GM12878 (cell line): ENCODE data around the gene MRAS. TPM values are rescaled to one million over a fixed set of nuclear protein-coding genes. Genes with fewer than 3 reads are reported as not detected.

Source experiments
- ATAC-seq: fragments of 200-7000 bp; cut with Tn5 transposase; 3 replicates; pipeline ENCODE4 v1.9.1; 2020; ENCODE audit warnings: mild to moderate bottlenecking, moderate library complexity
- BruUV-seq: library from RNA; stranded (reverse); fragments of 400-500 nt; replicated peaks from 2 replicates; lab custom pipeline; 2021; lab: Mats Ljungman, UMichigan
- CTCF ChIA-PET: fragments of 300-600 bp; sonication (Branson Sonifier 250); formaldehyde crosslinking; extraction: SDS; loops from one replicate; lab custom pipeline; 2021; ENCODE audit warnings: inconsistent platforms; lab: Yijun Ruan, JAX
- POLR2A ChIA-PET: fragments of 350-600 bp; formaldehyde crosslinking; extraction: SDS; loops from one replicate; lab custom pipeline; 2021; ENCODE audit warnings: inconsistent platforms; lab: Charles Lee
- RAD21 ChIA-PET: fragments of 300-600 bp; sonication (Branson Sonifier 250); formaldehyde crosslinking; loops from one replicate; lab custom pipeline; 2023; ENCODE audit warnings: antibody characterized with exemption; ENCODE audit not compliant: unreplicated experiment; lab: Charles Lee
- SMC1A ChIA-PET: fragments of 300-600 bp; sonication (Branson Sonifier 250); formaldehyde crosslinking; loops from one replicate; lab custom pipeline; 2023; ENCODE audit not compliant: unreplicated experiment, uncharacterized antibody; lab: Charles Lee
- DNase-seq: peaks from one replicate; pipeline ENCODE4 v3.0.0-alpha.2; 2011; ENCODE audit warnings: low read depth, low spot score
- FAIRE-seq: peaks from 3 replicates; lab custom pipeline; 2011; peaks lifted over from hg19 to GRCh38; lab: Jason Lieb, UNC
- H2AFZ ChIP-seq: 2 replicates; pipeline ENCODE4 v1.6.0; 2011; ENCODE audit warnings: low read depth, low read length, control low read depth; ENCODE audit not compliant: control insufficient read depth
- H3K27ac ChIP-seq: 2 replicates; pipeline ENCODE4 v1.5.1; 2011; ENCODE audit warnings: control low read depth; ENCODE audit not compliant: control insufficient read depth, insufficient read depth
- H3K27me3 ChIP-seq, 2 experiments: replicated peaks in 1 of 2; 2 replicates each; pipeline versions ENCODE4 v1.6.0 to v1.6.1; 2011; ENCODE audit warnings: low read length in 1 of 2; ENCODE audit not compliant: control insufficient read depth in 2 of 2, insufficient read depth in 2 of 2
- H3K36me3 ChIP-seq, 2 experiments: 2 replicates each; pipeline ENCODE4 v1.5.1; 2011; ENCODE audit warnings: low read length in 1 of 2; ENCODE audit not compliant: control insufficient read depth in 2 of 2, insufficient read depth in 2 of 2
- H3K4me1 ChIP-seq: 2 replicates; pipeline ENCODE4 v1.6.1; 2011; ENCODE audit warnings: mild to moderate bottlenecking, low read length, moderate library complexity, mixed read lengths; ENCODE audit not compliant: control insufficient read depth, insufficient read depth
- H3K4me2 ChIP-seq: 2 replicates; pipeline ENCODE4 v1.6.0; 2011; ENCODE audit warnings: control low read depth; ENCODE audit not compliant: control insufficient read depth, insufficient read depth
- H3K4me3 ChIP-seq: fragments of 200-600 bp; sonication (generic); 2 replicates; pipeline ENCODE4 v1.5.1; 2016
- H3K79me2 ChIP-seq: 2 replicates; pipeline ENCODE4 v1.6.0; 2011; ENCODE audit warnings: low read length; ENCODE audit not compliant: control insufficient read depth, insufficient read depth
- H3K9ac ChIP-seq: 2 replicates; pipeline ENCODE4 v1.8.0; 2011; ENCODE audit warnings: low read length, control low read depth, mixed read lengths; ENCODE audit not compliant: control insufficient read depth, insufficient read depth
- H3K9me3 ChIP-seq: replicated peaks from 3 replicates; pipeline ENCODE4 v1.5.1; 2011; ENCODE audit warnings: mild to moderate bottlenecking, low read length; ENCODE audit not compliant: control insufficient read depth, insufficient read depth
- H4K20me1 ChIP-seq: 2 replicates; pipeline ENCODE4 v1.6.0; 2011; ENCODE audit not compliant: control insufficient read depth, insufficient read depth
- CBFB ChIP-seq: IDR thresholded peaks from 2 replicates; pipeline ENCODE4 v1.6.1; 2016; ENCODE audit warnings: antibody characterized with exemption, low read depth
- EP300 ChIP-seq, 2 experiments: fragments of 150-350 bp in 1 of 2; IDR thresholded peaks; 2 replicates each; pipeline ENCODE4 v1.6.1; 2011 to 2012; ENCODE audit warnings: low read depth in 2 of 2, low read length in 2 of 2, borderline replicate concordance in 1 of 2, improper control_type of control experiment in 1 of 2, inconsistent platforms in 1 of 2; ENCODE audit not compliant: control insufficient read depth in 1 of 2
- MEF2A ChIP-seq: IDR thresholded peaks from 2 replicates; pipeline ENCODE4 v1.6.1; 2011; ENCODE audit warnings: low read depth, mild to moderate bottlenecking, low read length, moderate library complexity; ENCODE audit not compliant: insufficient read depth
- SMC3 ChIP-seq: IDR thresholded peaks from 2 replicates; pipeline ENCODE4 v1.6.1; 2011; ENCODE audit warnings: low read length, improper control_type of control experiment, borderline replicate concordance
- STAT3 ChIP-seq: IDR thresholded peaks from 2 replicates; pipeline ENCODE4 v1.6.1; 2011; ENCODE audit warnings: low read depth, low read length, improper control_type of control experiment
- ZBED1 ChIP-seq: IDR thresholded peaks from 2 replicates; pipeline ENCODE4 v1.6.1; 2016; ENCODE audit warnings: borderline replicate concordance
- WGBS: methylation state at CpG from one replicate; pipeline ENCODE4 v1.1.6; 2016; ENCODE audit warnings: low lambda C conversion rate; ENCODE audit not compliant: insufficient replicate concordance, insufficient coverage; ENCODE audit errors: missing lambda C conversion rate; 5-methylcytosine and 5-hydroxymethylcytosine counted together
- in situ Hi-C: fragments of 300-500 bp; cut with MboI; formaldehyde crosslinking; loops from 9 replicates; pipeline ENCODE4 v1.14.3; 2018; ENCODE audit warnings: mixed read lengths
- intact Hi-C: fragments of 100-400 bp; cut with micrococcal nuclease; formaldehyde crosslinking; loops from one replicate; pipeline ENCODE4 v1.14.2; 2022; ENCODE audit not compliant: unreplicated experiment
- polyA plus RNA-seq, 11 experiments: library from polyadenylated mRNA; depleted of rRNA in 4 of 11; unstranded in 6 of 11; stranded (reverse) in 5 of 11; fragments of >200 nt; fragmentation: Nextera tagmentation in 4 of 11; fragmentation: Illumina TruSeq in 1 of 11; extraction: Ambion mirVana in 4 of 11; extraction: Trizol in 1 of 11; gene quantifications; 1 replicate in 1 of 11; 2 replicates in 10 of 11; pipeline versions ENCODE4 v1.2.1 to v1.2.3, GENCODE V29; 2011 to 2016; ENCODE audit warnings: inconsistent platforms in 2 of 11, missing spikeins in 2 of 11, low read depth in 1 of 11
- total RNA-seq, 4 experiments: library from RNA; depleted of rRNA in 3 of 4; stranded (reverse); fragments of >200 nt in 3 of 4; fragmentation: Illumina TruSeq in 1 of 4; extraction: Trizol in 1 of 4; gene quantifications; 2 replicates each; pipeline versions ENCODE4 v1.2.1 to v1.2.3, GENCODE V29; 2013 to 2021
- TF ChIP-seq, protein P1 (sequence below): IDR thresholded peaks from 2 replicates; pipeline ENCODE4 v1.6.1; 2012; ENCODE audit warnings: low read length, inconsistent platforms
- TF ChIP-seq, protein P2 (sequence below): fragments of 450-650 bp; IDR thresholded peaks from 2 replicates; pipeline ENCODE4 v1.6.1; 2017; ENCODE audit warnings: mild to moderate bottlenecking, low read depth, inconsistent platforms; ENCODE audit not compliant: poor library complexity, severe bottlenecking
- TF ChIP-seq, protein P3 (sequence below): fragments of 450-650 bp; formaldehyde crosslinking; IDR thresholded peaks from 2 replicates; pipeline ENCODE4 v1.4.0; 2020; ENCODE audit warnings: mild to moderate bottlenecking, moderate library complexity
- TF ChIP-seq, protein P4 (sequence below): IDR thresholded peaks from 2 replicates; pipeline ENCODE4 v1.6.1; 2012; ENCODE audit warnings: mild to moderate bottlenecking, low read depth, low read length

Gene MRAS
- total and polyA plus RNA-seq, 10 of the 15 experiments (the other 5 are each of a cell fraction or from before 2014, with no cell fraction given), result 0.01 to 0.44 (median 0.17) TPM; not detected in 6

DNA sequence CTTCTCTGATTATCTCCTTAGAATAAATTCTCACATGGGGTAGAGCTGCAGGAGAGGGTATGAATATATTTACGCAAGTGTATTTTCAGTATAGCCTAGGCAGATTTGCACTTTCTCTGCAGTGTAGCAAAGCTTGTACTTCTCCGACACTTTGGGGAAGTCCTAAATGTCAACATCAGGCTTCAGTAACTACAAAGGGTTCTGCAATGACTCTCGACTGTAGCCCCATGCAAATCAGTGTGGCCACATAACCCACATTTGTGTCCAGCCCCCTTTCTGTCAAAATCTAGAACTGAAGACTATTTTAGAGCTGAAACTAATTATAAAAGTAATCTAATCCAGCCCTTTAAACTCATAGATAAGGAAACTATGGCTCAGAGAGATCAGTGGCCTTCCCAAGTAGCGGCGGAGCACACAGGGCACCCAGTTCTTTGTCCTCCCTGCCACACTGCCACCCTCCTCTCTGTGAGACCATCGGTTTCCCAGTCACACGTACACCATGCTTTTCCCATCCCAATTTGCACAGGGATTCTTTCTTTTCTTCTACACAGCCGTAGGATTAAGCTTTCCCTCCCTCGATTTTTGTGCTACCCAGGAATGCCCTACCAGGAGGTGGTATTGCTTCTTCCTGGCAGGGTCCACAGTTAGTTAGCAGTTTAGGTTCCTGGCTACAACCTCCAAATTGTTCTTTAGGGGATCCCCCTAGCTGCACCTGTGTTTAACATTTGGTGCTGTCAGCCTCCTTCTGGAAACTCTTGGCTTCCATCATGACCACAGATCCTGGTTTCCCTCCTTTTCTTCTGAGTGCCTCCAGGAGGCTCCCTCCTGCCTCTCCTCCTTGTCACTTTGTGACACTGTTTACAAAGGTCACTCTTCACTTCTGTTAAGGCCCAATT is 22.9 kb downstream of the MRAS start:
- peak; percentile 64 for DNase-seq
- Histone ChIP-seq H3K4me3 (0 out of 2 replicates have a peak overlapping the region, but pooled peaks have one; percentile 2), H2AFZ (no peak overlapping the region), H3K27me3 (peaks cover 6 to 16% of the 10 kb centered on the region in 2 experiments), H3K9ac (no peak overlapping the region), H4K20me1 (peaks cover 2% of the 10 kb centered on the region; the same call in 1 of the 2 replicates), H3K36me3 (no peaks in the 10 kb centered on the region), H3K27ac (no peak overlapping the region), H3K79me2 (no peaks in the 10 kb centered on the region), H3K4me1 (peaks cover 17% of the 10 kb centered on the region), H3K9me3 (peaks cover 4% of the 10 kb centered on the region), H3K4me2 (peak overlapping the region; percentile 88)
- under 1% methylated on average over 9 of the region's 9 CpGs for WGBS
- ATAC-seq, result peak; percentile 99
- ChIA-PET POLR2A (no interaction called here), CTCF (no interaction called here), RAD21 (no interaction called here), SMC1A (interaction anchor here (0.6 to 1.4 kb wide), 3 partner anchors 36 to 554 kb away, joined by 3 to 4 read pairs (median 3); no protein-coding TSS in a partner anchor)
- intact Hi-C loops, result no loop called here
- FAIRE-seq, result peak; percentile 90
- BruUV-seq, result no TSS peak
- in situ Hi-C loops, result no loop called here
- no peak for TF ChIP-seq STAT3
- TF ChIP-seq CBFB, result peak; percentile 91
- TF ChIP-seq, protein P1, sequence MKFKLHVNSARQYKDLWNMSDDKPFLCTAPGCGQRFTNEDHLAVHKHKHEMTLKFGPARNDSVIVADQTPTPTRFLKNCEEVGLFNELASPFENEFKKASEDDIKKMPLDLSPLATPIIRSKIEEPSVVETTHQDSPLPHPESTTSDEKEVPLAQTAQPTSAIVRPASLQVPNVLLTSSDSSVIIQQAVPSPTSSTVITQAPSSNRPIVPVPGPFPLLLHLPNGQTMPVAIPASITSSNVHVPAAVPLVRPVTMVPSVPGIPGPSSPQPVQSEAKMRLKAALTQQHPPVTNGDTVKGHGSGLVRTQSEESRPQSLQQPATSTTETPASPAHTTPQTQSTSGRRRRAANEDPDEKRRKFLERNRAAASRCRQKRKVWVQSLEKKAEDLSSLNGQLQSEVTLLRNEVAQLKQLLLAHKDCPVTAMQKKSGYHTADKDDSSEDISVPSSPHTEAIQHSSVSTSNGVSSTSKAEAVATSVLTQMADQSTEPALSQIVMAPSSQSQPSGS, result peak; percentile 73; the same call in 1 of the 2 replicates
- peak; percentile 46; the same call in 1 of the 2 replicates for TF ChIP-seq ZBED1
- no peak; a peak in 1 of 4 replicates for TF ChIP-seq EP300 (IDR thresholded peaks at IDR 0.05; ENCODE audit: borderline replicate concordance in 1 of 2, control insufficient read depth in 1 of 2, low read depth in 2 of 2, low read length in 2 of 2)
- TF ChIP-seq, protein P2, sequence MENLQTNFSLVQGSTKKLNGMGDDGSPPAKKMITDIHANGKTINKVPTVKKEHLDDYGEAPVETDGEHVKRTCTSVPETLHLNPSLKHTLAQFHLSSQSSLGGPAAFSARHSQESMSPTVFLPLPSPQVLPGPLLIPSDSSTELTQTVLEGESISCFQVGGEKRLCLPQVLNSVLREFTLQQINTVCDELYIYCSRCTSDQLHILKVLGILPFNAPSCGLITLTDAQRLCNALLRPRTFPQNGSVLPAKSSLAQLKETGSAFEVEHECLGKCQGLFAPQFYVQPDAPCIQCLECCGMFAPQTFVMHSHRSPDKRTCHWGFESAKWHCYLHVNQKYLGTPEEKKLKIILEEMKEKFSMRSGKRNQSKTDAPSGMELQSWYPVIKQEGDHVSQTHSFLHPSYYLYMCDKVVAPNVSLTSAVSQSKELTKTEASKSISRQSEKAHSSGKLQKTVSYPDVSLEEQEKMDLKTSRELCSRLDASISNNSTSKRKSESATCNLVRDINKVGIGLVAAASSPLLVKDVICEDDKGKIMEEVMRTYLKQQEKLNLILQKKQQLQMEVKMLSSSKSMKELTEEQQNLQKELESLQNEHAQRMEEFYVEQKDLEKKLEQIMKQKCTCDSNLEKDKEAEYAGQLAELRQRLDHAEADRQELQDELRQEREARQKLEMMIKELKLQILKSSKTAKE, result peak; percentile 61
- no peak for TF ChIP-seq SMC3
- TF ChIP-seq, protein P3, sequence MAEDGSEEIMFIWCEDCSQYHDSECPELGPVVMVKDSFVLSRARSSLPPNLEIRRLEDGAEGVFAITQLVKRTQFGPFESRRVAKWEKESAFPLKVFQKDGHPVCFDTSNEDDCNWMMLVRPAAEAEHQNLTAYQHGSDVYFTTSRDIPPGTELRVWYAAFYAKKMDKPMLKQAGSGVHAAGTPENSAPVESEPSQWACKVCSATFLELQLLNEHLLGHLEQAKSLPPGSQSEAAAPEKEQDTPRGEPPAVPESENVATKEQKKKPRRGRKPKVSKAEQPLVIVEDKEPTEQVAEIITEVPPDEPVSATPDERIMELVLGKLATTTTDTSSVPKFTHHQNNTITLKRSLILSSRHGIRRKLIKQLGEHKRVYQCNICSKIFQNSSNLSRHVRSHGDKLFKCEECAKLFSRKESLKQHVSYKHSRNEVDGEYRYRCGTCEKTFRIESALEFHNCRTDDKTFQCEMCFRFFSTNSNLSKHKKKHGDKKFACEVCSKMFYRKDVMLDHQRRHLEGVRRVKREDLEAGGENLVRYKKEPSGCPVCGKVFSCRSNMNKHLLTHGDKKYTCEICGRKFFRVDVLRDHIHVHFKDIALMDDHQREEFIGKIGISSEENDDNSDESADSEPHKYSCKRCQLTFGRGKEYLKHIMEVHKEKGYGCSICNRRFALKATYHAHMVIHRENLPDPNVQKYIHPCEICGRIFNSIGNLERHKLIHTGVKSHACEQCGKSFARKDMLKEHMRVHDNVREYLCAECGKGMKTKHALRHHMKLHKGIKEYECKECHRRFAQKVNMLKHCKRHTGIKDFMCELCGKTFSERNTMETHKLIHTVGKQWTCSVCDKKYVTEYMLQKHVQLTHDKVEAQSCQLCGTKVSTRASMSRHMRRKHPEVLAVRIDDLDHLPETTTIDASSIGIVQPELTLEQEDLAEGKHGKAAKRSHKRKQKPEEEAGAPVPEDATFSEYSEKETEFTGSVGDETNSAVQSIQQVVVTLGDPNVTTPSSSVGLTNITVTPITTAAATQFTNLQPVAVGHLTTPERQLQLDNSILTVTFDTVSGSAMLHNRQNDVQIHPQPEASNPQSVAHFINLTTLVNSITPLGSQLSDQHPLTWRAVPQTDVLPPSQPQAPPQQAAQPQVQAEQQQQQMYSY, result no peak
- peak; percentile 85 for TF ChIP-seq MEF2A
- TF ChIP-seq, protein P4, sequence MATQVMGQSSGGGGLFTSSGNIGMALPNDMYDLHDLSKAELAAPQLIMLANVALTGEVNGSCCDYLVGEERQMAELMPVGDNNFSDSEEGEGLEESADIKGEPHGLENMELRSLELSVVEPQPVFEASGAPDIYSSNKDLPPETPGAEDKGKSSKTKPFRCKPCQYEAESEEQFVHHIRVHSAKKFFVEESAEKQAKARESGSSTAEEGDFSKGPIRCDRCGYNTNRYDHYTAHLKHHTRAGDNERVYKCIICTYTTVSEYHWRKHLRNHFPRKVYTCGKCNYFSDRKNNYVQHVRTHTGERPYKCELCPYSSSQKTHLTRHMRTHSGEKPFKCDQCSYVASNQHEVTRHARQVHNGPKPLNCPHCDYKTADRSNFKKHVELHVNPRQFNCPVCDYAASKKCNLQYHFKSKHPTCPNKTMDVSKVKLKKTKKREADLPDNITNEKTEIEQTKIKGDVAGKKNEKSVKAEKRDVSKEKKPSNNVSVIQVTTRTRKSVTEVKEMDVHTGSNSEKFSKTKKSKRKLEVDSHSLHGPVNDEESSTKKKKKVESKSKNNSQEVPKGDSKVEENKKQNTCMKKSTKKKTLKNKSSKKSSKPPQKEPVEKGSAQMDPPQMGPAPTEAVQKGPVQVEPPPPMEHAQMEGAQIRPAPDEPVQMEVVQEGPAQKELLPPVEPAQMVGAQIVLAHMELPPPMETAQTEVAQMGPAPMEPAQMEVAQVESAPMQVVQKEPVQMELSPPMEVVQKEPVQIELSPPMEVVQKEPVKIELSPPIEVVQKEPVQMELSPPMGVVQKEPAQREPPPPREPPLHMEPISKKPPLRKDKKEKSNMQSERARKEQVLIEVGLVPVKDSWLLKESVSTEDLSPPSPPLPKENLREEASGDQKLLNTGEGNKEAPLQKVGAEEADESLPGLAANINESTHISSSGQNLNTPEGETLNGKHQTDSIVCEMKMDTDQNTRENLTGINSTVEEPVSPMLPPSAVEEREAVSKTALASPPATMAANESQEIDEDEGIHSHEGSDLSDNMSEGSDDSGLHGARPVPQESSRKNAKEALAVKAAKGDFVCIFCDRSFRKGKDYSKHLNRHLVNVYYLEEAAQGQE, result no peak; the same call in 1 of the 2 replicates
